SK-N-SH treated with all-trans-retinoic acid at 6 μM for 48 hours (cell line): Measurements from ENCODE around the gene CALM3.

Experiments
- ISL1 ChIP-seq: fragments of 250-450 bp; sonication (Bioruptor Pico); IDR thresholded peaks from 2 replicates; pipeline ENCODE4 v2.1.2; 2022; ENCODE audit warnings: mild to moderate bottlenecking, moderate library complexity
- RARB ChIP-seq: fragments of 250-450 bp; sonication (Bioruptor Pico); IDR thresholded peaks from 2 replicates; pipeline ENCODE4 v1.8.0; 2021; ENCODE audit warnings: mild to moderate bottlenecking, moderate library complexity
- TCF4 ChIP-seq: fragments of 250-450 bp; sonication (Bioruptor Pico); IDR thresholded peaks from 2 replicates; pipeline ENCODE4 v1.8.0; 2021; ENCODE audit warnings: mild to moderate bottlenecking, moderate library complexity, borderline replicate concordance
- TF ChIP-seq, protein P1 (sequence below): fragments of 250-450 bp; sonication (Bioruptor Pico); IDR thresholded peaks from 2 replicates; pipeline ENCODE4 v1.8.0; 2020; ENCODE audit warnings: mild to moderate bottlenecking, moderate library complexity, borderline replicate concordance

- TF ChIP-seq, protein P1, sequence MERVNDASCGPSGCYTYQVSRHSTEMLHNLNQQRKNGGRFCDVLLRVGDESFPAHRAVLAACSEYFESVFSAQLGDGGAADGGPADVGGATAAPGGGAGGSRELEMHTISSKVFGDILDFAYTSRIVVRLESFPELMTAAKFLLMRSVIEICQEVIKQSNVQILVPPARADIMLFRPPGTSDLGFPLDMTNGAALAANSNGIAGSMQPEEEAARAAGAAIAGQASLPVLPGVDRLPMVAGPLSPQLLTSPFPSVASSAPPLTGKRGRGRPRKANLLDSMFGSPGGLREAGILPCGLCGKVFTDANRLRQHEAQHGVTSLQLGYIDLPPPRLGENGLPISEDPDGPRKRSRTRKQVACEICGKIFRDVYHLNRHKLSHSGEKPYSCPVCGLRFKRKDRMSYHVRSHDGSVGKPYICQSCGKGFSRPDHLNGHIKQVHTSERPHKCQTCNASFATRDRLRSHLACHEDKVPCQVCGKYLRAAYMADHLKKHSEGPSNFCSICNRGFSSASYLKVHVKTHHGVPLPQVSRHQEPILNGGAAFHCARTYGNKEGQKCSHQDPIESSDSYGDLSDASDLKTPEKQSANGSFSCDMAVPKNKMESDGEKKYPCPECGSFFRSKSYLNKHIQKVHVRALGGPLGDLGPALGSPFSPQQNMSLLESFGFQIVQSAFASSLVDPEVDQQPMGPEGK (CRISPR knock-in tag) = no peak
- no peak for TF ChIP-seq ISL1 (CRISPR knock-in tag)
- TF ChIP-seq RARB (CRISPR knock-in tag) = no peak
- no peak for TF ChIP-seq TCF4 (CRISPR knock-in tag)
These were observed 1.5 kb downstream of the CALM3 start for GRCh38 chr19:46602392-46603194.
